ENCODE data around the gene DPF1.

Gene DPF1

DNA sequence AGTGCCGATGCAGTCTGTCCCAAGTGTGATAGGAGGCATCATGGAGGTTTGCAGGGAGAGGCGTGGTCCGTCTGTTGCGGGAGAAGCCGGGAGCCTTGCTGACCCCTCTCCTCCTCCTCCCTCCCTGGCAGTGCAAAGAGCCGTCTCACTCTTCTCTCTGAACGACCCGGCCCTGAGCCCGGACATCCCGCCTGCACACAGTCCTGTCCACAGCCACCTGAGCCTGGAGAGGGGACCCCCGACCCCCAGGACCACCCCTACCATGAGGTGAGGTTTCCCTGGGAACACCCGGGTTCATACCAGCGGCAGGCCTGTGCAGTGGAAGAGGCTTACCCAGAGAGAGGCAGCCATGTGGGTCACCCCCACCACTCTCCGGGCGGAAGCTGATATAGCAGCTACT is 22.3 kb downstream of the DPF1 start:
- Histone ChIP-seq H3K9me3 (ENCODE audit: control insufficient read depth, low read length) (no peaks in the 10 kb centered on the region), H3K27me3 (replicated peaks; ENCODE audit: control insufficient read depth, insufficient read depth, low read length, poor library complexity, severe bottlenecking) (no peaks in the 10 kb centered on the region), H3K4me1 (ENCODE audit: control insufficient read depth, insufficient read depth, low read length, poor library complexity, severe bottlenecking) (no peaks in the 10 kb centered on the region), H3K4me3 (ENCODE audit: insufficient read depth, low read depth, low read length, poor library complexity, severe bottlenecking) (no peak overlapping the region), H3K27ac (ENCODE audit: insufficient read depth, low read length, poor library complexity, severe bottlenecking) (no peak overlapping the region), H3K36me3 (ENCODE audit: control insufficient read depth, insufficient read depth, low read length) (no peaks in the 10 kb centered on the region)
- DNase-seq, result no peak

DNA sequence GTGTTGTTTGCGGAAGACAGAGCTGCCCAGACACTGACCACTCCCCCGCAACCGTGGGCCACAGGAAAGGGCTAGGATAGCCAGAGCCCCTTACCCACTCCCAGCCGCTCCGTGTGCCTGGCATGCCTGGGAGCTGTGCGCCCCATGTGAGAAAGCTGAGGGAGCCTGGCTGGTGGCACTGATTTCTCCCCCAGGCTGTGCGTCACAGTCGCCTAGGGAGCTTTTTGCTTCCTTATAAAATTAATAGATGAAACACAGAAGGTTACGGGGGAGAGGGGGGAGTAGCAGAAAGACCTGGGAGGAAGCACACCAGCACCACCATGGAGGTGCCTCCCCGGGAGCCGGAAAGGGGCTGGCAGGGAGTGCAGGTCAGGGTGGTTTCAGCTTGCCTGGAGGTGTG is 24.7 kb downstream of the DPF1 start:
- Histone ChIP-seq H3K9me3 (ENCODE audit: control insufficient read depth, low read length) (no peaks in the 10 kb centered on the region), H3K27ac (ENCODE audit: insufficient read depth, low read length, poor library complexity, severe bottlenecking) (no peak overlapping the region), H3K27me3 (replicated peaks; ENCODE audit: control insufficient read depth, insufficient read depth, low read length, poor library complexity, severe bottlenecking) (no peaks in the 10 kb centered on the region), H3K4me3 (ENCODE audit: insufficient read depth, low read depth, low read length, poor library complexity, severe bottlenecking) (no peak overlapping the region), H3K36me3 (ENCODE audit: control insufficient read depth, insufficient read depth, low read length) (no peaks in the 10 kb centered on the region), H3K4me1 (ENCODE audit: control insufficient read depth, insufficient read depth, low read length, poor library complexity, severe bottlenecking) (no peaks in the 10 kb centered on the region)
- DNase-seq, result no peak

DNA sequence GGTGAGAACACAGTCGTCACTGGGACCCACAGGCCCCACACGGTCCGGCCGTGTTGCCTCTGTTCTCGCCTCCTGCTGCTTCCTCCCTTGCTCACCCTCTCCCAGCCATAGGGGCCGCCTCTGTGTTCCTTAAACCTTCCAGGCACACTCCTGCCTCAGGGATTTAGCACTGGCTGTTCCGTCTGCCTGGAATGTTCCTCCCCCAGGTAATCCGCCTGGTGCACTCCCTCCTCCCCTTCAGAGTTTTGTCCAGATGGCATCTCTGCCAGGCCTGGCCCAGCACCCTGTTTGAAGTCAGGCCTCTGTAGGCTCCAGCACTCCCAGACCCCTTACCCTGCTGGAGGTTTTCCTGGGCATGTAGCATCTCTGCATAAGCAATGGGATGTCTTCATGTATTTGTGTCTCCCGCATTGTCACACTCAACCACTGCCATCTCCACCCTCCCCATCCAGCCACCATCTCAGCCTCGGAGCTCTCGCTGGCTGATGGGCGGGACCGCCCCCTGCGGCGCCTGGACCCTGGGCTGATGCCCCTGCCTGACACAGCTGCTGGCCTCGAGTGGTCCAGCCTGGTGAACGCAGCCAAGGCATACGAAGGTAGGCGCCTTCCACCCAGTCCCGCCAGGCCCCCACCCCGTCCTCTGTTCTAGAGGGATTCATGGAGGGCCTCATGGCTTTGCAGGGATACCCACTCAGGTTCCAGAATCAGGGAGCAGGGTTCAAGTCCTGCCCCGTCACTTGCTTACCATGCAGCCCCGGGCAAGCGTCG is 25.9 kb downstream of the DPF1 start:
- H3K27me3 ChIP-seq (replicated peaks; ENCODE audit: control insufficient read depth, insufficient read depth, low read length, poor library complexity, severe bottlenecking), result no peaks in the 10 kb centered on the region
- no peaks in the 10 kb centered on the region for H3K36me3 ChIP-seq (ENCODE audit: control insufficient read depth, insufficient read depth, low read length)
- H3K4me3 ChIP-seq (ENCODE audit: insufficient read depth, low read depth, low read length, poor library complexity, severe bottlenecking), result no peak overlapping the region
- no peak for DNase-seq
- no peaks in the 10 kb centered on the region for H3K4me1 ChIP-seq (ENCODE audit: control insufficient read depth, insufficient read depth, low read length, poor library complexity, severe bottlenecking)
- no peaks in the 10 kb centered on the region for H3K9me3 ChIP-seq (ENCODE audit: control insufficient read depth, low read length)
- no peak overlapping the region for H3K27ac ChIP-seq (ENCODE audit: insufficient read depth, low read length, poor library complexity, severe bottlenecking)

- Histone ChIP-seq H3K9me3 (ENCODE audit: control insufficient read depth, low read length) (no peaks in the 10 kb centered on the region), H3K27me3 (replicated peaks; ENCODE audit: control insufficient read depth, insufficient read depth, low read length, poor library complexity, severe bottlenecking) (no peaks in the 10 kb centered on the region), H3K4me3 (ENCODE audit: insufficient read depth, low read depth, low read length, poor library complexity, severe bottlenecking) (no peak overlapping the region), H3K36me3 (ENCODE audit: control insufficient read depth, insufficient read depth, low read length) (no peaks in the 10 kb centered on the region), H3K4me1 (ENCODE audit: control insufficient read depth, insufficient read depth, low read length, poor library complexity, severe bottlenecking) (no peaks in the 10 kb centered on the region), H3K27ac (ENCODE audit: insufficient read depth, low read length, poor library complexity, severe bottlenecking) (no peak overlapping the region)
- DNase-seq, result no peak
These were observed 26.9 kb downstream of the DPF1 start for GRCh38 chr19:38196948-38197656.

DNA sequence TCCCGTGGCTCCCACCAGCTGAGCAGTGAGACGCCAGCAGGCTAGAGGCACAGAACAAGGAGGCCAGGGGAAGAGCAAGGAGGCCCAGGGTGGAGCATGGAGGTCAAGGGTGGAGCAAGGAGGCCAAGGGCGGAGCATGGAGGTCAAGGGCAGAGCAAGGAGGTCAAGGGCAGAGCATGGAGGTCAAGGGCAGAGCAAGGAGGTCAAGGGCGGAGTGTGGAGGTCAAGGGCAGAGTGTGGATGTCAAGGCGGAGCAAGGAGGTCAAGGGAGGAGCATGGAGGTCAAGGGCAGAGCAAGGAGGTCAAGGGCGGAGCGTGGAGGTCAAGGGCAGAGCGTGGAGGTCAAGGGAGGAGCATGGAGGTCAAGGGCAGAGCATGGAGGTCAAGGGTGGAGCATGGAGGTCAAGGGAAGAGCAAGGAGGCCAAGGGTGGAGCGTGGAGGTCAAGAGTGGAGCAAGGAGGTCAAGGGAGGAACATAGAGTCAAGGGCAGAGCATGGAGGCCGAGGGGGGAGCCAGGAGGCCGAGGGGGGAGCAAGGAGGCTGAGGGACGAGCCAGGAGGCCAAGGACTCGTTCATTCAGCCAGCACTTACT is 27.7 kb downstream of the DPF1 start:
- no peaks in the 10 kb centered on the region for H3K9me3 ChIP-seq (ENCODE audit: control insufficient read depth, low read length)
- no peaks in the 10 kb centered on the region for H3K4me1 ChIP-seq (ENCODE audit: control insufficient read depth, insufficient read depth, low read length, poor library complexity, severe bottlenecking)
- no peaks in the 10 kb centered on the region for H3K27me3 ChIP-seq (replicated peaks; ENCODE audit: control insufficient read depth, insufficient read depth, low read length, poor library complexity, severe bottlenecking)
- no peaks in the 10 kb centered on the region for H3K36me3 ChIP-seq (ENCODE audit: control insufficient read depth, insufficient read depth, low read length)
- H3K4me3 ChIP-seq (ENCODE audit: insufficient read depth, low read depth, low read length, poor library complexity, severe bottlenecking), result no peak overlapping the region
- no peak for DNase-seq
- H3K27ac ChIP-seq (ENCODE audit: insufficient read depth, low read length, poor library complexity, severe bottlenecking), result no peak overlapping the region

- DNase-seq, result no peak
- no peak overlapping the region for H3K4me3 ChIP-seq (ENCODE audit: insufficient read depth, low read depth, low read length, poor library complexity, severe bottlenecking)
- H3K9me3 ChIP-seq (ENCODE audit: control insufficient read depth, low read length), result no peaks in the 10 kb centered on the region
- H3K27ac ChIP-seq (ENCODE audit: insufficient read depth, low read length, poor library complexity, severe bottlenecking), result no peak overlapping the region
- H3K27me3 ChIP-seq (replicated peaks; ENCODE audit: control insufficient read depth, insufficient read depth, low read length, poor library complexity, severe bottlenecking), result no peaks in the 10 kb centered on the region
- no peaks in the 10 kb centered on the region for H3K36me3 ChIP-seq (ENCODE audit: control insufficient read depth, insufficient read depth, low read length)
- no peaks in the 10 kb centered on the region for H3K4me1 ChIP-seq (ENCODE audit: control insufficient read depth, insufficient read depth, low read length, poor library complexity, severe bottlenecking)
These were observed 28.8 kb downstream of the DPF1 start for GRCh38 chr19:38195237-38195636.

DNA sequence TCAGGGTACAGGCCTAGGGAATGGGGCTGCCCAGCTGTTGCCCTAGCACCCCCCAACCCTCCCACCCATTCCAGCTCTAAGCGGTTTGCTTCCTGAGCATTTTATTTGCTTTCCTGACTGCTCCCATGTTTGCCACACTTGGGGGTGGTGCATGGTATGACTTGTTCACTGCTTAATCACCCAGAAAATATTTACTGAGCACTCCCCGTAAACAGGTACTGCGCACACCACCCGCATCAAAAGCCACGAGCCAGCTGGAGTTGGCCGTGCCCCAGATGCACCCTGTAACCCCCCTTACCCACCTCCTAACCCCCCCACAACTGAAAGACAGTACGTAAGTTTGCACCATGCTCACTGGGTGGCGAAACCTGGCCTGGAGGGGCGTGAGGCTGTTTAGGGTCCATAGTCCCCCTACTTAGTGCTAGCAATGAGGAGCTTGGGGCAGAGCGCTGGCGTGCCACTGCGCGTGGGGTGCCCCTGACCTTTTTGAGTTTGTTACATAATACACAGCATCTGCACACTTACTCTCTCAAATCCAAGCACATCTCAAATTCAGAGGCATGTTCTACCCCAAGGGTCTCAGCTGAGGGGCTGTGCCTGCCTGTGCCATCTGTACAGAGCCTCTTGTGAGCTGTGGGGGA is 29.8 kb downstream of the DPF1 start:
- Histone ChIP-seq H3K9me3 (ENCODE audit: control insufficient read depth, low read length) (no peaks in the 10 kb centered on the region), H3K36me3 (ENCODE audit: control insufficient read depth, insufficient read depth, low read length) (no peaks in the 10 kb centered on the region), H3K27me3 (replicated peaks; ENCODE audit: control insufficient read depth, insufficient read depth, low read length, poor library complexity, severe bottlenecking) (no peaks in the 10 kb centered on the region), H3K27ac (ENCODE audit: insufficient read depth, low read length, poor library complexity, severe bottlenecking) (no peak overlapping the region), H3K4me1 (ENCODE audit: control insufficient read depth, insufficient read depth, low read length, poor library complexity, severe bottlenecking) (no peaks in the 10 kb centered on the region), H3K4me3 (ENCODE audit: insufficient read depth, low read depth, low read length, poor library complexity, severe bottlenecking) (no peak overlapping the region)
- no peak for DNase-seq

DNA sequence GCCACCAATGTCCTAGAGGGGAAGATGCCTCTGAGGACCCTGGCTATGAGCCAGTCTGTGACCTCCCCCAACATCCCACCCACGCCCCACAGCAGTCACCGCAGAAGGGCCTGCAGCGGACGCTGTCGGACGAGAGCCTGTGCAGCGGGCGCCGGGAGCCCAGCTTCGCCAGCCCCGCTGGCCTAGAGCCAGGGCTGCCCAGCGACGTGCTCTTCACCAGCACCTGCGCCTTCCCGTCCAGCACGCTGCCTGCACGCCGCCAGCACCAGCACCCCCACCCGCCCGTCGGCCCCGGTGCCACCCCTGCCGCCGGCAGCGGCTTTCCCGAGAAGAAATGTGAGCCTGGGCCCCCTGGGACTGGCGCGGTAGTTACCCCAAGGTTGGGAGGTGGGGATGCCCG is 30.6 kb downstream of the DPF1 start:
- H3K27me3 ChIP-seq (replicated peaks; ENCODE audit: control insufficient read depth, insufficient read depth, low read length, poor library complexity, severe bottlenecking), result no peaks in the 10 kb centered on the region
- no peak for DNase-seq
- no peaks in the 10 kb centered on the region for H3K9me3 ChIP-seq (ENCODE audit: control insufficient read depth, low read length)
- no peak overlapping the region for H3K27ac ChIP-seq (ENCODE audit: insufficient read depth, low read length, poor library complexity, severe bottlenecking)
- no peaks in the 10 kb centered on the region for H3K36me3 ChIP-seq (ENCODE audit: control insufficient read depth, insufficient read depth, low read length)
- H3K4me1 ChIP-seq (ENCODE audit: control insufficient read depth, insufficient read depth, low read length, poor library complexity, severe bottlenecking), result no peaks in the 10 kb centered on the region
- no peak overlapping the region for H3K4me3 ChIP-seq (ENCODE audit: insufficient read depth, low read depth, low read length, poor library complexity, severe bottlenecking)

GRCh38 chr19:38191747-38192146 is 32.3 kb downstream of the DPF1 start:
- H3K36me3 ChIP-seq (ENCODE audit: control insufficient read depth, insufficient read depth, low read length), result no peaks in the 10 kb centered on the region

DNA sequence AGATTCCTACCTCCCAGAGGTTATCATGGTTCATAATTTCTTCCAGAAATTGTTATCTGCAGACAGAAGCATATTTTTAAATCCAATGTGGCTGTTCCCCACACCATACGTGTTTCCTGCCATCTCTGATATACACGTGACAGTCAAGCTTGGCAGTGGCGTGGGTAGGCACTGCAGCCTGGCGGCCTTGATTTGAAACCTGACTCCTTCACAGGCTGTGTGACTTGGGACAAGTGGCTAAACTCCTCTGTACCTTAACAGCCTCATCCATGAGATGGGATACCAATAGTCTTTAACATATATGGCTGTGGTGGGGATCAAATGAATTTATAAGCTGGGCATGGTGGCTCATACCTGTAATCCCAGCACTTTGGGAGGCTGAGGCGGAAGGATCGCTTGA is 33.2 kb downstream of the DPF1 start:
- no peak for DNase-seq
- H3K27me3 ChIP-seq (replicated peaks; ENCODE audit: control insufficient read depth, insufficient read depth, low read length, poor library complexity, severe bottlenecking), result no peaks in the 10 kb centered on the region
- no peaks in the 10 kb centered on the region for H3K36me3 ChIP-seq (ENCODE audit: control insufficient read depth, insufficient read depth, low read length)
- no peaks in the 10 kb centered on the region for H3K9me3 ChIP-seq (ENCODE audit: control insufficient read depth, low read length)
- H3K27ac ChIP-seq (ENCODE audit: insufficient read depth, low read length, poor library complexity, severe bottlenecking), result no peak overlapping the region
- no peaks in the 10 kb centered on the region for H3K4me1 ChIP-seq (ENCODE audit: control insufficient read depth, insufficient read depth, low read length, poor library complexity, severe bottlenecking)
- H3K4me3 ChIP-seq (ENCODE audit: insufficient read depth, low read depth, low read length, poor library complexity, severe bottlenecking), result no peak overlapping the region

More at GRCh38 chr19:38191747-38192146, 32.3 kb downstream of the DPF1 start:
- Histone ChIP-seq H3K4me1 (ENCODE audit: control insufficient read depth, insufficient read depth, low read length, poor library complexity, severe bottlenecking) (no peaks in the 10 kb centered on the region), H3K9me3 (ENCODE audit: control insufficient read depth, low read length) (no peaks in the 10 kb centered on the region), H3K4me3 (ENCODE audit: insufficient read depth, low read depth, low read length, poor library complexity, severe bottlenecking) (no peak overlapping the region), H3K27ac (ENCODE audit: insufficient read depth, low read length, poor library complexity, severe bottlenecking) (no peak overlapping the region), H3K27me3 (replicated peaks; ENCODE audit: control insufficient read depth, insufficient read depth, low read length, poor library complexity, severe bottlenecking) (no peaks in the 10 kb centered on the region)
- DNase-seq, result no peak

Data from effector memory CD4-positive, alpha-beta T cell (primary cell).